Keratinocyte (primary cell): ENCODE measurements around the gene PYROXD2.

Experiments
- CTCF ChIP-seq, 3 experiments: IDR thresholded peaks in 1 of 3; conservative IDR thresholded peaks in 1 of 3; optimal IDR thresholded peaks in 1 of 3; 2 replicates in 2 of 3; 3 replicates in 1 of 3; pipeline versions ENCODE3 to v1.5.1; 2011; ENCODE audit warnings: low read length in 3 of 3, mild to moderate bottlenecking in 3 of 3, moderate library complexity in 2 of 3, control low read depth in 1 of 3, inconsistent platforms in 1 of 3; ENCODE audit not compliant: insufficient read depth in 2 of 3; ENCODE audit errors: extremely low read depth in 1 of 3
- EZH2 ChIP-seq: IDR thresholded peaks from one replicate; pipeline ENCODE4 v1.6.1; 2012; ENCODE audit warnings: inconsistent platforms, mild to moderate bottlenecking, low read length, moderate library complexity

DNA sequence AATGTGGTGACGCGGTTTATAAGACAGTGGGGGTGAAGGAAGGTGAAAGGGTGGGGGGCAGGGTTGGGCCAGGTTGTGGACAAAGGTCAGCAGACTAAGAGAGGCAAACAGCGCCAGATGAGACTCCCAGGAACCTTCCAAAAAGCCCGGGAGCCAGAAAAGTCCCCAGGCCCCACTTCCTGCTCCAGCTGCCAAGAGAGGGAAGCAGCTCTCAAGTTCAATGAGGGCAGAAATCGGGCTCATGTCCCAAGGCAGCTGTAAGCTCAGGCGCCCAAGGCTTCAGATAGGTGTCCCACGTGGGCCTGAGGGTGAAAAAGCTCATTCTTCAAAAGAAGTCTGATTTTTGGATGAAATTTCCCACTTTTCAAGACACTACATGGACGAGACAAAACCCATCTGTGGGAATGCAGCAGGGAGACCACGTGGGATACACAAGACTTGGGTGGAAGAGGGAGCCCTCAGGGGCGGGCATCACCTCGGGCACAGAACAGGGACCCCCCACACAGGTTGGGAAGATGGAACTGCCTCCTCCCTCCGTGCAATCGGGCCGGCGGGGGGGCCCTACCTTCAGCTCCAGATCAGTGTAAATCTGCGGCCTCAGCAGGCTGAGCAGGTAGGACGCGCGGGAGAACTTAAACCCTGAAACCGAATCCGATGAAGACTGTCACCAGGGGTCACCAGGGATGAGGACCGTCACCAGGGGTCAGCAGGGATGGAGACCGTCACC lies 7.8 kb downstream of the PYROXD2 start:
- TF ChIP-seq CTCF (optimal IDR thresholded peaks at IDR 0.05 in 1 of 3, IDR thresholded peaks at IDR 0.05 in 1 of 3, conservative IDR thresholded peaks at IDR 0.05 in 1 of 3; ENCODE audit: extremely low read depth in 1 of 3, insufficient read depth in 2 of 3, low read length in 3 of 3) (no peak), EZH2 (no peak)
